Hepatocyte (in vitro differentiated cells): ENCODE results near the gene ANTXR2.

Source experiments
- CTCF ChIP-seq: fragments of 200-600 bp; sonication (generic); IDR thresholded peaks from 2 replicates; pipeline ENCODE4 v1.5.1; 2016; ENCODE audit warnings: antibody characterized with exemption, mild to moderate bottlenecking; ENCODE audit not compliant: poor library complexity
- EZH2 ChIP-seq: fragments of 200-600 bp; sonication (generic); IDR thresholded peaks from 2 replicates; pipeline ENCODE4 v1.6.1; 2016; ENCODE audit warnings: antibody characterized with exemption, mild to moderate bottlenecking, borderline replicate concordance

DNA sequence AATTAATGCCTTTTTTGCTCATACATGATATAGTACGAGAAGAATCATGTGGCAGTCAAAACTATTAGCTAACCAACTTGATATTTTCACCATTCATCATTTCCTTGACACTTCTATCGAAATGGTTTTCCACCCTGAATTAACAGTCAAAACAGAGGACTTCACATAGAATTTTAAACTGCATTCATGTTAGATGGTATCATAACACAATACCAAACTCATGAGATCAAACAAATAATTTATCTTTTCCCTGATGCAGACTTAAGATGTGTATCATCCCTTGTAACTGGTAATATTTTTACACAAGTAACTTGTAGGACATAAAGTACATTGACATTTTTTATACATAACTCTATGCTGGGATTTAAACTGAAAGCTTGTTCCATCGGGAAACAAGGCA is 18.2 kb upstream of the ANTXR2 start:
- TF ChIP-seq CTCF (no peak), EZH2 (no peak)
